HPDE6-E6E7 (cell line): ENCODE measurements around the gene MMP23B.

Experiments used
- DNase-seq: peaks from one replicate; pipeline ENCODE4 v3.0.0; 2011; ENCODE audit warnings: missing footprints; ENCODE audit errors: extremely low spot score

Gene MMP23B

DNA sequence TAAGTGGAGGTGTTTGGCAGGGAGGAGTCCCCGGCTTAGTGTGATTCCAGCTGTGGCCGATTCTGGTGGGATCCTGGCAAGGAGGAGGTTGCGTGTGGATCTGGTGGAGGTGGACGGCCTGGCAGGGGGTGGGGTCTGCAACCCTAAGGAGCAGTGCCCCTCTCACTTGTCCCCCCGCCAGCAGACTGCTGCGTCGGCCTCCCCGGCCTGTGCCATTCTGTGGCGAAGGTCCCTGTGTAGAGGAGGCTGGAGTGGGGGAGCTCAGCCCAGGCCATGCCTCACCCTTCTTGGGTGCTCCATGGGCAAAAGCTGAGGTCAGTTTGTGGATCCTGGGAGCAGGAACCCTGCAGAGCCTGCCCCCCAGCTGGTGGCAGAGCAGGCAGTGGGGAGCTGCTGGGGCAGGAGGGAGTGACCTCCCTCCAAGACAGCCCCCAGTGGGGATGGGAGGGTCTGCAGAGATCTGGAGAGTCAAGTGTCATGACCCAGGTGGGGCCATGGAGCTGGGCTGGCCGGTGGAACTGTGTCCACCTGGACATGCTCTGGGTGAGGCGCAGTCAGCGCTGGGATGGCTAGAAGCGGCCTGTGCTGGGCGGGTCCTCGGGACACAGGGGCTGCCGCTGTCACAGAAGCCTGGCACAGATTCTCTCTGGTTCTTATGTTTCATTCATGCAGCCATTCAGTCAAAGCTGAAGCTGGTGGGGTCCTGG lies 11.4 kb upstream of the MMP23B start:
- no peak for DNase-seq

DNA sequence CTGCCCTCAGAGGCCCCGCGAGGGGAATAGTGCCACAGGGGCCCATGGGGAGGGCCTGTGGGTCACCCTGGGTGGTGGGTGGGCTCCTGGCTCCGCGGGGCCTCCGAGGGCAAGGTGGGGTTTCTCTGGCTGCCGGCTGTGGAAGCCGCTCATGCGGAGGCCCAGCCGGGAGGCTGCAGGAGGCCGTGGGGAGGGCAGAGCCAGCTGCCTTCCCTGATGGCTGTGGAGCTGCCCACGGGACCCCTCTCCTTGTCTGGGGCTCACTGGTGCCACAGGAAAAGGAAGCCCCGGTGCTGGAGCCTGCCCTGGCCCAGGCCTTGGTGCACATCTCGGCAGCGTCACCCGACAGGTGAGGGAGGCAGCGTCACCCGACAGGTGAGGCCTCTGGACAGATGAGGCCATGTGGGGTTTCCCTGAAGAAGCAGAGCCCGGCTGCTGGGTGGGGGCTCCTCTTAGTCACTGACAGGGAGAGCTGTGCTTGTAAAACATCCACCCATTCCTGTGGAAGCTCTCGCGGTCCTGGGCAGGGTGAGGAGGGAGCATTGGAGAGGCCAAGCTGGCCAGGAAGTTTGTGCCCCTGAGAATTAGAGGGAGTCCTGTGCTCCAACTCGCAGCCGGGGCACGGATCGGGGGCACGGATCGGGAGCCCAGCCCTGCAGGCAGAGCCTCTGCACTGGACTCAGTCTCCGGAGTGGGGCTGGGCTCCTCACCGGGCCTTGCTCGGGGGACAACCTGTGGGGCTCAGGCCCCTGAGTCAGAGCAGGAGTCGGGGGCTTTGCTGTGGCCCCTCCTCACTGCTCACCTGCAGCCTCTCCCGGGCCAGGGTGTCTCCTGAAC lies 10.6 kb upstream of the MMP23B start:
- no peak for DNase-seq

DNA sequence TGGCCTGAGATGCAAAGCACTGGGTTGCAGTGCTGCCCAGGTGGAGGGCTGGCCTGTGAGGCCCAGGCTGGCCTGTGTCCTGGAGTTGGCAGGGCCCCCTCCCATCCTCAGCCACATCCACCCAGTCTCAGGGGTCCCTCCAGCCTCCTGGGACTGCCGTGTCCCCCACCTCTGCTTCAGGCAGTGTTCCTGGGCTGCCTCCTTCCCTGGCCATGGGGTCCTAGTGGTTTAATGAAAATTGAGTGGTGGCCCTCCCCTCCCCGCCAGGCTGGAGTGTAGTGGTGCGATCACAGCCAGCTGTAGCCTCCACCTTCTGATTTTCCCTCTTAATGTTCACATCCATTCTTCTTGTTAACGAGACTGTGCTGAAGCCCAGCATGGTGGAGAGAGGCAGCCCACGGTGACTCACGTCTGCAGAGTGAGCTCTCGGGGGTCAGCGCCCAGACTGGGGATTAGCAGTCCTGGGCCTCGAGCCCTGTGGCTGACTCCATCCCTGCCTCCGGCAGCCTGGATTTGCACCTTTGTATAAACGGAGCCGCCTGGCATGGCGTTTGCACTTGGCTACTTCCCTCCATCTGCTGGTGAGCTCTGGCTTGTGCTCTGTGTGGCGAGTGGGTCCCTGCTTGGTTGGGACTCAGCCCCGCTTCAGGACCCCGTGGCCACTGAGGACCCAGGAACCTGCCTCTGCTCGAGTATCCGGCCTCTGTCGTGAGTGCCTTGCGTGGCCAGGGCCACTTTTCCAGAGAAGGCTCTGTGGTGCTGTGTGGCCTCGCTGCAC lies 9.8 kb upstream of the MMP23B start:
- DNase-seq: no peak

DNA sequence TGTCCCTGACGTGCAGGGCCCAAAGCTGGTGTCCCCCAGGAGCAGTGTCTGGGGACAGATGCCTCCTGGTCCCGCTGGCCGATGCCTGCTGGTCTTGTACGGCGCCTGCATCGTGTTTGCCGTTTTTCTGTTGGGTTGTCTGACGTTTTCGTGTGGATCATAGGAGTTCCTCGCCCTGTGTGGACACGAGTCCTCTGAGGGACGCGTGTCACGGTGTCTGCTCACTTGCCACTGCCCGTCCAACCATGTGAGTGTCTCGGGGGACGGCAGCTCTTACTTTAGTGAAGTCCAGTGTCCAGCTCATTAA lies 9.2 kb upstream of the MMP23B start:
- DNase-seq: no peak

DNA sequence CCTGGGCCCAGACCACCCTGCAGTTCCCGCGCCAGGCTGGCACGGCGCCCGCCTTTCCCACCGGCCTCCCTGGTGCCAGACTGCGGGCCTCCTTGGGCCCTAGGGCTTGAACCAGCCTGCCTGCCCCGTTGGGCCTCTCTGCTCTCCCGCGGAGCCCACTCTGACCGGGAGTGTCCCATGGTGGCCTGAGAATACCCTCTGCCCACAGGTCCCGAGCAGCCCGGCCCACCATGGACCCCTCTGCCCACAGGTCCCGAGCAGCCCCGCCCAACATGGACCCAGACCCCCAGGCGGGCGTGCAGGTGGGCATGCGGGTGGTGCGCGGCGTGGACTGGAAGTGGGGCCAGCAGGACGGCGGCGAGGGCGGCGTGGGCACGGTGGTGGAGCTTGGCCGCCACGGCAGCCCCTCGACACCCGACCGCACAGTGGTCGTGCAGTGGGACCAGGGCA lies 8.8 kb upstream of the MMP23B start:
- DNase-seq: no peak

GRCh38 chr1:1623631-1624442 lies 8.1 kb upstream of the MMP23B start:
- DNase-seq: no peak

- no peak for DNase-seq
Observed at GRCh38 chr1:1624443-1625403, 7.2 kb upstream of the MMP23B start.

- no peak for DNase-seq
Observed at GRCh38 chr1:1625404-1625775, 6.6 kb upstream of the MMP23B start.

DNA sequence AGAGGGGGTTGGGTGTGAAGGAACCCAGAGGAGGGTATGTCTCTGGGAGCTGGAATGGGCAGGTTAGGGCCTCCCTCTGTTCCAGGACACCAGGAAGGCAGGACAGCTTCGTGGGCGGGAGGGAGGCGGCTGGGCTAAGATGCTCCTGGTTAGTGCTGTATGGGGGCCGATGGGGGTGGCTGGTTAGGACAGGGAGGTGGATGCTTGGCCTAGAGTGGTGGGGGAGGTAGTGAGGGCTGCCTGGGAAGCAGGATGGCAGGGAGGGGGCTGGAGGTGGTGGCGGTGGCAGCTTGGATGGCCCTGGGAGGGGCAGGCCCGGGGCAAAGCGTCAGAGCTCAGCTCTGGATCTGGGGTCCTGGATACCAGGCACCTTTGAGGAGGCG lies 6.2 kb upstream of the MMP23B start:
- no peak for DNase-seq

GRCh38 chr1:1626207-1627141 lies 5.5 kb upstream of the MMP23B start:
- DNase-seq: no peak

DNA sequence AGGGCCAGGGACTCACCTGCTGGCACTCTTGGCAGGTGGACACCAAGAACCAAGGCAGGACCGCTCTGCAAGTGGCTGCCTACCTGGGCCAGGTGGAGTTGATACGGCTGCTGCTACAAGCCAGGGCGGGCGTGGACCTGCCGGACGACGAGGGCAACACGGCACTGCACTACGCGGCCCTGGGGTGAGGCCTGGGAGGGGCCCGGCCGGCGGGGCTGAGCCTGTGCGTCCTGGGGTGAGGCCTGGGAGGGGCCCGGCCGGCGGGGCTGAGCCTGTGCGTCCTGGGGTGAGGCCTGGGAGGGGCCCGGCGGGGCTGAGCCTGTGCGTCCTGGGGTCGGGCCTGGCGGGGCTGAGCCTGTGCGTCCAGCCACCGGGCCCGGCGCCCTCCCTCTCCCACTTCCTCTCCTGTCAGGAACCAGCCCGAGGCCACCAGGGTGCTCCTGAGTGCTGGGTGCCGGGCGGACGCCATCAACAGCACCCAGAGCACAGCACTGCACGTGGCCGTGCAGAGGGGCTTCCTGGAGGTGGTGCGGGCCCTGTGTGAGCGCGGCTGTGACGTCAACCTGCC lies 4.6 kb upstream of the MMP23B start:
- peak; percentile 76 for DNase-seq

DNA sequence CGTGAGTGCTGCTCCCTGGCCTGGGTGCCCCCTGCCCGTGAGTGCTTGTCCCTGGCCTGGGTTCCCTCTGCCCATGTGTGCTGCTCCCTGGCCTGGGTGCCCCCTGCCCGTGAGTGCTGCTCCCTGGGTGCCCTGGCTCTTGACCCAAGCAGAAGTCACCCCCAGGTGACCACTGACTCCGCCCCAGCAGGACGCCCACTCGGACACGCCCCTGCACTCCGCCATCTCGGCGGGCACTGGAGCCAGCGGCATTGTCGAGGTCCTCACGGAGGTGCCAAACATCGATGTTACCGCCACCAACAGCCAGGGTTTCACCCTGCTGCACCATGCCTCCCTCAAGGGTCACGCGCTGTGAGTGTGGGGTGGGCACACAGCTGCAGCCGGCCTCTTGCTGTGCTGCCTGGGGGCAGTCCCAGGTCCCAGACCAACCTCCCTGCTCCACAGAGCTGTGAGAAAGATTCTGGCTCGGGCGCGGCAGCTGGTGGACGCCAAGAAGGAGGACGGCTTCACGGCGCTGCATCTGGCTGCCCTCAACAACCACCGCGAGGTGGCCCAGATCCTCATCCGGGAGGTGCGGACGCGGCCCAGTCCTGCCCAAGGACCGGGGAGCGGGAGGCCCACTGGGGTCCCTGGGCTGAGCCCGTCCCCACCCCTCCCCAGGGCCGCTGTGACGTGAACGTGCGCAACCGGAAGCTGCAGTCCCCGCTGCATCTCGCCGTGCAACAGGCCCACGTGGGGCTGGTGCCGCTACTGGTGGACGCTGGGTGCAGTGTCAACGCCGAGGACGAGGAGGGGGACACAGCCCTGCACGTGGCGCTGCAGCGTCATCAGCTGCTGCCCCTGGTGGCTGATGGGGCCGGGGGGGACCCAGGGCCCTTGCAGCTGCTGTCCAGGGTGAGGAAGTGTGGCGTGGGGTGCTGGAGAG lies 3.9 kb upstream of the MMP23B start:
- no peak for DNase-seq

GRCh38 chr1:1628754-1629429 lies 3.1 kb upstream of the MMP23B start:
- DNase-seq: no peak

DNA sequence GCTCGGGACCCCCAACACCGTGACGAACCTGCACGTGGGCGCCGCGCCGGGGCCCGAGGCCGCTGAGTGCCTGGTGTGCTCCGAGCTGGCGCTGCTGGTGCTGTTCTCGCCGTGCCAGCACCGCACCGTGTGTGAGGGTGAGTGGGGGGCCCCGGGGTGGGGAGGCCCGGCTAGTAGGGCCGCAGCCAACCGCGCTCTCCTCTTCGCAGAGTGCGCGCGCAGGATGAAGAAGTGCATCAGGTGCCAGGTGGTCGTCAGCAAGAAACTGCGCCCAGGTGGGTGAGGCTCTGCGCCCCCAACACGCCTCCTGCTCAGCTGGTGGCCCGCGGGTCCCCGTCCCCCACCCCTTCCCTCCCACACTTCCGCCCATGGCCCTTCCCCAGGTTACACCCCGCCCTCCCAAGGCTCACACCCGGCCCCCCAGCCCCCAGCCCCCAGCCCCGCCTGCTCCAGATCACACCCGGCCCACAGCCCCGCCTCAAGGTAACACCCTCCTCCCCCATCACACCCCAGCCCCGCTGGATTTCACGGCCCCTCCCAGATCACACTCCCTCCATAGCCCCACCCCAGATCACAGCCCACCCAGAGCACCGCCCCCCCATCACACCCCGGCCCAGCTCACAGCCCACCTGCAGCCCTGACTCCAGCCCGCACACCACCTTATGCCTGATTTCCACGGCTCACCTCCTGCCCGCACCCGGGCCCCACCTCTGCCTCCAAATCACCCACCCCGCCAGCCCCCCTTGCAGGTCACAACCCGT lies 2.4 kb upstream of the MMP23B start:
- no peak for DNase-seq

DNA sequence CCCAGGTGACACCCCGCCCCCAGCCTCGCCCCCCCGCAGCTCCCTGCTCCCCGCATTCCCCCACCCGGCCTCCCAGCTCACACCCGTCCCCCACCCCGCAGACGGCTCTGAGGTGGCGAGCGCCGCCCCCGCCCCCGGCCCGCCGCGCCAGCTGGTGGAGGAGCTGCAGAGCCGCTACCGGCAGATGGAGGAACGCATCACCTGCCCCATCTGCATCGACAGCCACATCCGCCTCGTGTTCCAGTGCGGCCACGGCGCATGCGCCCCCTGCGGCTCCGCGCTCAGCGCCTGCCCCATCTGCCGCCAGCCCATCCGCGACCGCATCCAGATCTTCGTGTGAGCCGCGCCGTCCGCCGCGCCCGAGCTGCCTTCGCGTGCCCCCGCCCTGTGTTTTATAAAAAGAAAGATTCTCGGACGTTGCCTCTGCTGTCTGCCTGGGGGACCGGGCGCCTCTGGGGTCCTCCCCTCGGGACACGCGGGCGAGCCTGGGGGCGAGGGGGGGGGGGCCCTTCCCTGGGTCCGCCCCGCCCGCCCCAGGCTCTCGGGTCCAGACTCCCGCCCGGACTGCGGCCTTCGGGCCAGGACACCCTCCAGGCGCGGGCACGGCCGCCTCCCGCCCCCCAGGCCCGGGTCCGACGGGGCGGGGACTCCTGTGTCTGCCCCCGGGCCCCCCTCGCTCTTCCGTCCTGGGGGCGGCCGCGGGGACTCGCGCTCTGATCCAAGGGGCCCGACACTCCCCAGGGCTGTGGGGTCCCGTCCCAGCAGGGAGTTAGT lies 1.6 kb upstream of the MMP23B start:
- DNase-seq: peak; percentile 97
